ENCODE results near the gene GRXCR2. TPM values are rescaled to one million over a fixed set of nuclear protein-coding genes. Genes with fewer than 3 reads are reported as not detected.

Gene GRXCR2
- total RNA-seq, 1 donor from 2014 or later = not detected

- DNase-seq = no peak
- Histone ChIP-seq H3K27me3 (ENCODE audit: low read depth) (no peaks in the 10 kb centered on the region), H3K4me3 (no peak overlapping the region), H3K4me1 (no peaks in the 10 kb centered on the region), H3K36me3 (no peaks in the 10 kb centered on the region), H3K9me3 (no peaks in the 10 kb centered on the region), H3K27ac (no peak overlapping the region)
- no peak for TF ChIP-seq CTCF (IDR thresholded peaks at IDR 0.05)
- intact Hi-C loops (cut with DNase I) = no loop called here
- ATAC-seq = no peak
These were observed 39.2 kb upstream of the GRXCR2 start for GRCh38 chr5:145912019-145912418.

- no peak for TF ChIP-seq CTCF (IDR thresholded peaks at IDR 0.05)
- no peaks in the 10 kb centered on the region for H3K9me3 ChIP-seq
- intact Hi-C loops (cut with DNase I) = no loop called here
- no peaks in the 10 kb centered on the region for H3K27me3 ChIP-seq (ENCODE audit: low read depth)
- no peak overlapping the region for H3K4me3 ChIP-seq
- H3K27ac ChIP-seq = no peak overlapping the region
- no peaks in the 10 kb centered on the region for H3K4me1 ChIP-seq
- DNase-seq = no peak
- no peaks in the 10 kb centered on the region for H3K36me3 ChIP-seq
- no peak for ATAC-seq
These were observed 38.4 kb upstream of the GRXCR2 start for GRCh38 chr5:145911164-145911563.

DNA sequence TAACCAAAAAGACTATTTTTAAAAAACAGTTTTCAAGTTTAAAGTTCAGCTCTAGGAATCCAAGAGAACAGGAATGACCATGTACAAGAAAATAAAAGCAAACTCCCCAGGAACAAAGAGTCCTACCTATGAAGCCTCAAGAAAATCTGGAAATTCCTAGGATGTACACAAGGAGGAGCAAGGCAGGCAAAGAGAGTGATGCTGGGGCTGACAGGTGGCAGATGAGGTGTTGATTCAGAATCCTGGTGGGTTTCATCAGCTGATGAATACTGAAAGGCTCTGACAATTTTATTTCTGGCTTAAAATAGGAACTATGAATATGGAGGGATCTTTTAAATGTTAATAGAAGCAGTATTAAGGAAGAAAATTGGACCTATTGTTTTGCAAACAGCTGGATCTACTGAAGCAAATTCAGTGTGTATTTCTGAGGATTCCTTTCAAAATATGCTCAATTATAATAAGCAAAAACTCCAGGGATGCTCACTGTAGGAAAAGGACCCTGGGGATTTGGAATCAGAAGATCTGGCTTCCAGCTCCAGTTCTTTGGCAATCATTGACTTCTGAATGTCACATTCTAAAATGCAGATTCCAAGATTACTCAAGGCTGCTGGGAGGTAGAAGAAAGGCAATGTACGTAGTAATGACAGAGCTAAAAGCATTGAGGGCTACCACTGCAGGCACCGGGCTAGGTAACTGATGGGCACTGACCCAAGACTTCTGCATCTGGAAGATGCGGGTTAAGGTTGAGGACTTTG is 35.6 kb upstream of the GRXCR2 start:
- ATAC-seq = no peak
- H3K4me1 ChIP-seq = no peaks in the 10 kb centered on the region
- no peak for DNase-seq
- no peak overlapping the region for H3K27ac ChIP-seq
- peak; percentile 15 for TF ChIP-seq CTCF (IDR thresholded peaks at IDR 0.05)
- no peak overlapping the region for H3K4me3 ChIP-seq
- intact Hi-C loops (cut with DNase I) = no loop called here
- H3K27me3 ChIP-seq (ENCODE audit: low read depth) = no peaks in the 10 kb centered on the region
- H3K36me3 ChIP-seq = no peaks in the 10 kb centered on the region
- H3K9me3 ChIP-seq = no peaks in the 10 kb centered on the region

- no peak for ATAC-seq
- Histone ChIP-seq H3K4me3 (no peak overlapping the region), H3K36me3 (no peaks in the 10 kb centered on the region), H3K9me3 (no peaks in the 10 kb centered on the region), H3K4me1 (no peaks in the 10 kb centered on the region), H3K27ac (no peak overlapping the region), H3K27me3 (ENCODE audit: low read depth) (no peaks in the 10 kb centered on the region)
- no peak for DNase-seq
- intact Hi-C loops (cut with DNase I) = no loop called here
- no peak for TF ChIP-seq CTCF (IDR thresholded peaks at IDR 0.05)
These were observed 33.6 kb upstream of the GRXCR2 start for GRCh38 chr5:145906401-145906800.

DNA sequence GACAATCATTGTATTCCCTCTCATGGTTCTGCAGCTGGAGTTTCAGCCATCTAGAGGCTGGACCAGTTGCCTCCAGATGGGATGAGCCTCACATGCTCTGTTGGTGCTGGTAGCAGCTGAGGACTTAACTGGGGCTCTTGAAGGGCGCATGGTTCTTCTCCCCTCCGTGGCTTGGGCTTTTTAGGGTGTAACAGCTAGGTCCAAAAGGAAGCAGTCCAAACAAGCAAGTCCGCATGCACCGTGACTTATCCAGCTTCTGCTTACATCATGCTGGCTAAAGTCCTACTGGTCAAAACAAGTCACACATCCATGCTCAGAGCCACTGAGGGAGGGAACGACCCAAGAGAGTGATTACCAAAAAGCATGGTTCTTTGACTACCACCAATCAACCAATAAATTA is 31.9 kb upstream of the GRXCR2 start:
- no peaks in the 10 kb centered on the region for H3K27me3 ChIP-seq (ENCODE audit: low read depth)
- H3K36me3 ChIP-seq = no peaks in the 10 kb centered on the region
- ATAC-seq = no peak
- H3K4me3 ChIP-seq = no peak overlapping the region
- DNase-seq = no peak
- intact Hi-C loops (cut with DNase I) = no loop called here
- no peaks in the 10 kb centered on the region for H3K9me3 ChIP-seq
- no peak for TF ChIP-seq CTCF (IDR thresholded peaks at IDR 0.05)
- no peak overlapping the region for H3K27ac ChIP-seq
- H3K4me1 ChIP-seq = no peaks in the 10 kb centered on the region
